Measurements from ENCODE around the gene ALPI. TPM values are rescaled to one million over a fixed set of nuclear protein-coding genes. Genes with fewer than 3 reads are reported as not detected.

ALPI gene
- total and polyA plus RNA-seq, 2 donors (not counting 1 experiment from before 2014, with no cell fraction given), result not detected

GRCh38 chr2:232454630-232455029, 1.3 kb upstream of the ALPI start:
- H3K27me3 ChIP-seq (ENCODE audit: control insufficient read depth, insufficient read depth, low read length), result no peaks in the 10 kb centered on the region
- DNase-seq (ENCODE audit: low read depth in 2 of 2), result no peak
- H3K9me3 ChIP-seq (ENCODE audit: control insufficient read depth, insufficient read depth, low read depth, low read length), result no peaks in the 10 kb centered on the region
- H3K4me2 ChIP-seq (ENCODE audit: extremely low read depth, insufficient read depth, low read length), result no peak overlapping the region
- H3K36me3 ChIP-seq (ENCODE audit: control insufficient read depth, insufficient read depth, low read length), result no peaks in the 10 kb centered on the region
- TF ChIP-seq EZH2 (IDR thresholded peaks at IDR 0.05; ENCODE audit: low read length, missing control alignments) (no peak), CTCF (conservative IDR thresholded peaks at IDR 0.05 in 1 of 2, IDR thresholded peaks at IDR 0.05 in 1 of 2; ENCODE audit: low read depth in 1 of 2, low read length in 2 of 2) (no peak)
- no peak overlapping the region for H3K4me3 ChIP-seq (replicated peaks in 1 of 4; ENCODE audit: control extremely low read depth in 1 of 4, insufficient read depth in 1 of 4, low read depth in 3 of 4, low read length in 4 of 4)
- no peaks in the 10 kb centered on the region for H4K20me1 ChIP-seq (ENCODE audit: control insufficient read depth, extremely low read depth, insufficient read depth, low read length)
- H3K79me2 ChIP-seq (ENCODE audit: control insufficient read depth, insufficient read depth, low read length), result no peaks in the 10 kb centered on the region
- no peak overlapping the region for H2AFZ ChIP-seq (ENCODE audit: low read length)
- no peak overlapping the region for H3K9ac ChIP-seq (ENCODE audit: insufficient read depth, low read length)
- no peaks in the 10 kb centered on the region for H3K4me1 ChIP-seq (ENCODE audit: control insufficient read depth, extremely low read depth, insufficient read depth, low read length)
- no peak overlapping the region for H3K27ac ChIP-seq (ENCODE audit: insufficient read depth, low read length)

GRCh38 chr2:232456296-232457120, 555 bp downstream of the ALPI start:
- no peak for DNase-seq (ENCODE audit: low read depth in 2 of 2)
- H3K4me3 ChIP-seq (replicated peaks in 1 of 4; ENCODE audit: control extremely low read depth in 1 of 4, insufficient read depth in 1 of 4, low read depth in 3 of 4, low read length in 4 of 4), result no peak overlapping the region
- H3K9ac ChIP-seq (ENCODE audit: insufficient read depth, low read length), result no peak overlapping the region
- no peaks in the 10 kb centered on the region for H3K79me2 ChIP-seq (ENCODE audit: control insufficient read depth, insufficient read depth, low read length)
- H3K4me1 ChIP-seq (ENCODE audit: control insufficient read depth, extremely low read depth, insufficient read depth, low read length), result no peaks in the 10 kb centered on the region
- no peak overlapping the region for H3K27ac ChIP-seq (ENCODE audit: insufficient read depth, low read length)
- H3K27me3 ChIP-seq (ENCODE audit: control insufficient read depth, insufficient read depth, low read length), result no peaks in the 10 kb centered on the region
- TF ChIP-seq CTCF (conservative IDR thresholded peaks at IDR 0.05 in 1 of 2, IDR thresholded peaks at IDR 0.05 in 1 of 2; ENCODE audit: low read depth in 1 of 2, low read length in 2 of 2), result no peak
- TF ChIP-seq EZH2 (IDR thresholded peaks at IDR 0.05; ENCODE audit: low read length, missing control alignments), result no peak
- H3K4me2 ChIP-seq (ENCODE audit: extremely low read depth, insufficient read depth, low read length), result no peak overlapping the region
- no peaks in the 10 kb centered on the region for H3K9me3 ChIP-seq (ENCODE audit: control insufficient read depth, insufficient read depth, low read depth, low read length)
- H3K36me3 ChIP-seq (ENCODE audit: control insufficient read depth, insufficient read depth, low read length), result no peaks in the 10 kb centered on the region
- H4K20me1 ChIP-seq (ENCODE audit: control insufficient read depth, extremely low read depth, insufficient read depth, low read length), result no peaks in the 10 kb centered on the region
- no peak overlapping the region for H2AFZ ChIP-seq (ENCODE audit: low read length)

- H3K4me1 ChIP-seq (ENCODE audit: control insufficient read depth, extremely low read depth, insufficient read depth, low read length), result no peaks in the 10 kb centered on the region
- TF ChIP-seq CTCF (conservative IDR thresholded peaks at IDR 0.05 in 1 of 2, IDR thresholded peaks at IDR 0.05 in 1 of 2; ENCODE audit: low read depth in 1 of 2, low read length in 2 of 2), result no peak
- TF ChIP-seq EZH2 (IDR thresholded peaks at IDR 0.05; ENCODE audit: low read length, missing control alignments), result no peak
- peaks cover 1% of the 10 kb centered on the region for H3K27me3 ChIP-seq (ENCODE audit: control insufficient read depth, insufficient read depth, low read length)
- no peaks in the 10 kb centered on the region for H3K79me2 ChIP-seq (ENCODE audit: control insufficient read depth, insufficient read depth, low read length)
- H2AFZ ChIP-seq (ENCODE audit: low read length), result no peak overlapping the region
- H3K9me3 ChIP-seq (ENCODE audit: control insufficient read depth, insufficient read depth, low read depth, low read length), result no peaks in the 10 kb centered on the region
- no peak overlapping the region for H3K9ac ChIP-seq (ENCODE audit: insufficient read depth, low read length)
- H3K4me3 ChIP-seq (replicated peaks in 1 of 4; ENCODE audit: control extremely low read depth in 1 of 4, insufficient read depth in 1 of 4, low read depth in 3 of 4, low read length in 4 of 4), result no peak overlapping the region
- DNase-seq (ENCODE audit: low read depth in 2 of 2), result no peak
- H3K27ac ChIP-seq (ENCODE audit: insufficient read depth, low read length), result no peak overlapping the region
- no peak overlapping the region for H3K4me2 ChIP-seq (ENCODE audit: extremely low read depth, insufficient read depth, low read length)
- H4K20me1 ChIP-seq (ENCODE audit: control insufficient read depth, extremely low read depth, insufficient read depth, low read length), result no peaks in the 10 kb centered on the region
- H3K36me3 ChIP-seq (ENCODE audit: control insufficient read depth, insufficient read depth, low read length), result no peaks in the 10 kb centered on the region
Measured at GRCh38 chr2:232457121-232458011, 1.4 kb downstream of the ALPI start.

Measured in fibroblast of lung (primary cell).